Measurements from ENCODE around the gene RPUSD3.

Gene RPUSD3

DNA sequence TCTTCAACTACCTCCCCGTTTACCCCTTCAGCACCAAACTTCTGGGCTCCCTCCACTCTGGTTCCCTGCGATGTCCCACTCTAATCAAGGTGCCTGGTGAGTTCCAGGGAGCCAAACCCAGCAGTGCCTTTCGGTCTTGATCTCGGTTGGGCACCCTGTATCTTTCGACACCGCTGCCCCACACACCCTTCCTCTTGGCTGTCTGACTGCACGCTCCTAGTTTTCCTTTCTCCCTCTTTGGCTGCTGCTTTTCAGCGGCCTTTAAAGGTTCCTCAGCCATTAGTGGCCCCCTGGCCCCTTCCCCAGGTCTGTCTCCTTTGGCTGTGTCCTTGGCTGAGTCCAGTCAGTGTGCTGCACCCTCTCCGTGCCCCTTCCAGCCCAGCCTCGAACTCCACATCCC, 33.0 kb downstream of the RPUSD3 start:
- TF ChIP-seq EZH2 (optimal IDR thresholded peaks at IDR 0.05; ENCODE audit: low read depth, low read length) (no peak), EZH2phosphoT487 (IDR thresholded peaks at IDR 0.05; ENCODE audit: low read length) (no peak)
- TF ChIP-seq, protein P1, sequence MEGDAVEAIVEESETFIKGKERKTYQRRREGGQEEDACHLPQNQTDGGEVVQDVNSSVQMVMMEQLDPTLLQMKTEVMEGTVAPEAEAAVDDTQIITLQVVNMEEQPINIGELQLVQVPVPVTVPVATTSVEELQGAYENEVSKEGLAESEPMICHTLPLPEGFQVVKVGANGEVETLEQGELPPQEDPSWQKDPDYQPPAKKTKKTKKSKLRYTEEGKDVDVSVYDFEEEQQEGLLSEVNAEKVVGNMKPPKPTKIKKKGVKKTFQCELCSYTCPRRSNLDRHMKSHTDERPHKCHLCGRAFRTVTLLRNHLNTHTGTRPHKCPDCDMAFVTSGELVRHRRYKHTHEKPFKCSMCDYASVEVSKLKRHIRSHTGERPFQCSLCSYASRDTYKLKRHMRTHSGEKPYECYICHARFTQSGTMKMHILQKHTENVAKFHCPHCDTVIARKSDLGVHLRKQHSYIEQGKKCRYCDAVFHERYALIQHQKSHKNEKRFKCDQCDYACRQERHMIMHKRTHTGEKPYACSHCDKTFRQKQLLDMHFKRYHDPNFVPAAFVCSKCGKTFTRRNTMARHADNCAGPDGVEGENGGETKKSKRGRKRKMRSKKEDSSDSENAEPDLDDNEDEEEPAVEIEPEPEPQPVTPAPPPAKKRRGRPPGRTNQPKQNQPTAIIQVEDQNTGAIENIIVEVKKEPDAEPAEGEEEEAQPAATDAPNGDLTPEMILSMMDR (IDR thresholded peaks at IDR 0.05; ENCODE audit: low read length), result no peak
- H3K9me3 ChIP-seq (replicated peaks; ENCODE audit: insufficient read depth, low read length), result no peaks in the 10 kb centered on the region
- DNase-seq, result no peak
- H3K9me2 ChIP-seq (replicated peaks; ENCODE audit: insufficient read depth, low read length), result no peaks in the 10 kb centered on the region
- no peaks in the 10 kb centered on the region for H3K4me1 ChIP-seq (ENCODE audit: low read length)
- no peak overlapping the region for H2AFZ ChIP-seq (ENCODE audit: low read length)
- no peak overlapping the region for H3K9ac ChIP-seq (ENCODE audit: low read length)
- H3F3A ChIP-seq (ENCODE audit: insufficient read depth, low read length), result peaks cover 11% of the 10 kb centered on the region; the same call in 1 of the 2 replicates
- no peak overlapping the region for H3K4me2 ChIP-seq (ENCODE audit: low read depth, low read length)
- H4K20me1 ChIP-seq (ENCODE audit: insufficient read depth, low read length), result no peaks in the 10 kb centered on the region
- no peaks in the 10 kb centered on the region for H3K27me3 ChIP-seq (replicated peaks; ENCODE audit: insufficient read depth, low read length)
- H3K27ac ChIP-seq (ENCODE audit: low read length), result no peak overlapping the region
- H3K36me3 ChIP-seq (replicated peaks; ENCODE audit: insufficient read depth, low read length), result no peaks in the 10 kb centered on the region
- H3K4me3 ChIP-seq (ENCODE audit: low read length), result no peak overlapping the region
- no peaks in the 10 kb centered on the region for H3K79me2 ChIP-seq (ENCODE audit: low read length)

DNA sequence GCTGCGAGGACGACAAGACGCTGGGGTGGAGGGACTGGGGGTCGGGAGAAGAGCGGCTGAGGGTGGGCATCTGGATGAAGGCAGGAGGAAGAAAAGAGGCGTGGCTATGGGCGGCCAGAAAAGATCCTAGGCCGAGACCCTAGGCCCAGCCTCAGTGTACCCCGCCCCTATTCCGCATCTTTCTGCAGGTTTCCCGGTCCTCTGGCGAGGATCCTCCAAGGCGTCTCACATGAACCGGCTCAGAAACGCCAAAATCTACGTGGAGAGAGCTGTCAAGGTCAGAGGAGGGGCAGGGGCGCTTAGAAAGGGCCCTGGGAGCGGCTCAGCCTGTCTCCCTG, 33.4 kb downstream of the RPUSD3 start:
- no peaks in the 10 kb centered on the region for H3K79me2 ChIP-seq (ENCODE audit: low read length)
- H3F3A ChIP-seq (ENCODE audit: insufficient read depth, low read length), result peaks cover 11% of the 10 kb centered on the region; the same call in 1 of the 2 replicates
- no peaks in the 10 kb centered on the region for H3K36me3 ChIP-seq (replicated peaks; ENCODE audit: insufficient read depth, low read length)
- H3K27me3 ChIP-seq (replicated peaks; ENCODE audit: insufficient read depth, low read length), result no peaks in the 10 kb centered on the region
- H4K20me1 ChIP-seq (ENCODE audit: insufficient read depth, low read length), result no peaks in the 10 kb centered on the region
- no peaks in the 10 kb centered on the region for H3K9me2 ChIP-seq (replicated peaks; ENCODE audit: insufficient read depth, low read length)
- H3K27ac ChIP-seq (ENCODE audit: low read length), result no peak overlapping the region
- peak overlapping the region; percentile 52; the same call in 1 of the 2 replicates for H3K9ac ChIP-seq (ENCODE audit: low read length)
- H3K9me3 ChIP-seq (replicated peaks; ENCODE audit: insufficient read depth, low read length), result no peaks in the 10 kb centered on the region
- no peaks in the 10 kb centered on the region for H3K4me1 ChIP-seq (ENCODE audit: low read length)
- no peak for DNase-seq
- H3K4me2 ChIP-seq (ENCODE audit: low read depth, low read length), result peak overlapping the region; percentile 62
- H3K4me3 ChIP-seq (ENCODE audit: low read length), result peak overlapping the region; percentile 53
- TF ChIP-seq, protein P1 (IDR thresholded peaks at IDR 0.05; ENCODE audit: low read length), result no peak
- TF ChIP-seq EZH2phosphoT487 (IDR thresholded peaks at IDR 0.05; ENCODE audit: low read length) (no peak), EZH2 (optimal IDR thresholded peaks at IDR 0.05; ENCODE audit: low read depth, low read length) (no peak)
- H2AFZ ChIP-seq (ENCODE audit: low read length), result peak overlapping the region; percentile 66

DNA sequence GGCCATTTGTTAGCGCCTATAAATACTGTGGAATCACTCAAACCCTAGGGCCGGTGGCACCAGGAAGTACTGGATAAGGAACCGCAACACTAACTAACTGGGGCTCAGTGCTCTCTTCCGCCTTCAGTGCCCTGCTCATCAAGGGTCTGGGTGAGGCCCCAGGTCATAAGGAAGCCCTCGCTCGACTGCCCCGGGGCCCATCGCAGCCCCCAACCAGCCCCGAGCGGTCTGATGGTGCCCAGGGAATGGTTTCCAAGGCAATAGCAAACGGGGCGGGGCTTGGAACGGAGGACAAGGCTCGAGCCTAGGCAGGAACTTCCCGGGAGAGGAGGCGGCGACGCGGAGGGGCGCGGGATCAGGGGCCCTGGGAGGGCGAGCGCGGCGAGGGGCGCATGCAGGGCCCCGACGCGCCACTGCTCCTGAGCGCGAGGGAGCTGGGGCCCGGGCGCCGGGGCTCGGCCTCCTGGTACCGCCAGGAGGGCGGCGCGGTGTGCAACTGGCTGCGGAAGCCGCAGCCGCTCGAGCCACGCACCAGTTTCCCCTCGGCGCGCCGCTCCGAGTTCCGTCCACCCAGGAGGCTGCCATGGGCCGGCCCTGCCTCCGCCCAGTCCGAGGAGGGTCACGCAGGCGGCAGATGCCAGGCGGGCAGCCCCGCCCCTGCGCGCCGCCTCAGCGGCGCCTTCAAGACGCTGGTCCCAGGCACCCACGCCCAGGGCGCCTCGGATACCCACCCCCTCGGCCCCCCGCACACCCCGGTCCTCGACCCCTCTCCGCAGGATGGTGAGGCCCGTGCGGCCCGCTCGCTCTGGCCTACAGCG, 34.0 kb downstream of the RPUSD3 start, which contains the start of gene TTLL3:
TSS of gene TTLL3 (plus strand) at position 648 of the 818 bp plus-strand sequence. CDS start 400 bp downstream, outside the sequence.
- peak; percentile 21 for DNase-seq
- H3K4me3 ChIP-seq (ENCODE audit: low read length), result peak within 1 kb of the TSS; percentile 53
- H3K36me3 ChIP-seq (replicated peaks; ENCODE audit: insufficient read depth, low read length), result 0 out of 2 replicates have a peak, but pooled peaks cover 3% of the 10 kb centered on the region
- peak within 1 kb of the TSS; percentile 66 for H2AFZ ChIP-seq (ENCODE audit: low read length)
- H3F3A ChIP-seq (ENCODE audit: insufficient read depth, low read length), result peaks cover 11% of the 10 kb centered on the region; the same call in 1 of the 2 replicates
- H3K27me3 ChIP-seq (replicated peaks; ENCODE audit: insufficient read depth, low read length), result no peaks in the 10 kb centered on the region
- TF ChIP-seq EZH2phosphoT487 (IDR thresholded peaks at IDR 0.05; ENCODE audit: low read length) (no peak), EZH2 (optimal IDR thresholded peaks at IDR 0.05; ENCODE audit: low read depth, low read length) (no peak)
- TF ChIP-seq, protein P1 (IDR thresholded peaks at IDR 0.05; ENCODE audit: low read length), result no peak
- no peaks in the 10 kb centered on the region for H3K79me2 ChIP-seq (ENCODE audit: low read length)
- H3K4me2 ChIP-seq (ENCODE audit: low read depth, low read length), result peak within 1 kb of the TSS; percentile 62
- H4K20me1 ChIP-seq (ENCODE audit: insufficient read depth, low read length), result no peaks in the 10 kb centered on the region
- no peak within 1 kb of the TSS for H3K27ac ChIP-seq (ENCODE audit: low read length)
- H3K9me2 ChIP-seq (replicated peaks; ENCODE audit: insufficient read depth, low read length), result no peaks in the 10 kb centered on the region
- no peaks in the 10 kb centered on the region for H3K4me1 ChIP-seq (ENCODE audit: low read length)
- no peaks in the 10 kb centered on the region for H3K9me3 ChIP-seq (replicated peaks; ENCODE audit: insufficient read depth, low read length)
- peak within 1 kb of the TSS; percentile 52; the same call in 1 of the 2 replicates for H3K9ac ChIP-seq (ENCODE audit: low read length)

Data from MM.1S (cell line).